OCI-M2 (cell line): ENCODE data around the gene GPR155.

Experiments
- DNase-seq: peaks from one replicate; lab custom pipeline; 2025; ENCODE audit not compliant: unreplicated experiment; lab: John Stamatoyannopoulos, UW

GPR155 gene

GRCh38 chr2:174486563-174487107, at the start of gene GPR155:
Gene GPR155, minus strand, starts transcription at chr2:174487029. Its CDS starts 5,073 bp downstream, at chr2:174481956.
- no peak for DNase-seq

- DNase-seq: no peak
Measured at GRCh38 chr2:174535757-174536703, 49.2 kb upstream of the GPR155 start.

- no peak for DNase-seq
Measured at GRCh38 chr2:174535083-174535482, 48.3 kb upstream of the GPR155 start.

- DNase-seq: no peak
Measured at GRCh38 chr2:174529916-174530315, 43.1 kb upstream of the GPR155 start.

- no peak for DNase-seq
Measured at GRCh38 chr2:174527959-174528358, 41.1 kb upstream of the GPR155 start.

GRCh38 chr2:174527101-174527721, 40.4 kb upstream of the GPR155 start:
- DNase-seq: no peak

GRCh38 chr2:174524527-174524926, 37.7 kb upstream of the GPR155 start:
- DNase-seq: no peak

- DNase-seq: no peak
Measured at GRCh38 chr2:174522553-174522952, 35.7 kb upstream of the GPR155 start.

- DNase-seq: no peak
Measured at GRCh38 chr2:174518395-174518794, 31.6 kb upstream of the GPR155 start.

- no peak for DNase-seq
Measured at GRCh38 chr2:174516501-174517378, 29.9 kb upstream of the GPR155 start.

- DNase-seq: no peak
Measured at GRCh38 chr2:174512345-174512744, 25.5 kb upstream of the GPR155 start.

- no peak for DNase-seq
Measured at GRCh38 chr2:174511580-174512260, 24.9 kb upstream of the GPR155 start.

- DNase-seq: no peak
Measured at GRCh38 chr2:174510583-174511189, 23.9 kb upstream of the GPR155 start.

- DNase-seq: no peak
Measured at GRCh38 chr2:174503161-174503809, 16.5 kb upstream of the GPR155 start.

GRCh38 chr2:174499371-174499770, 12.5 kb upstream of the GPR155 start:
- no peak for DNase-seq

GRCh38 chr2:174495365-174496012, 8.7 kb upstream of the GPR155 start:
- no peak for DNase-seq

- DNase-seq: no peak
Measured at GRCh38 chr2:174493549-174494331, 6.9 kb upstream of the GPR155 start.

GRCh38 chr2:174492963-174493431, 6.2 kb upstream of the GPR155 start:
- DNase-seq: no peak
